ENCODE measurements around the gene MYEOV.

Gene MYEOV

DNA sequence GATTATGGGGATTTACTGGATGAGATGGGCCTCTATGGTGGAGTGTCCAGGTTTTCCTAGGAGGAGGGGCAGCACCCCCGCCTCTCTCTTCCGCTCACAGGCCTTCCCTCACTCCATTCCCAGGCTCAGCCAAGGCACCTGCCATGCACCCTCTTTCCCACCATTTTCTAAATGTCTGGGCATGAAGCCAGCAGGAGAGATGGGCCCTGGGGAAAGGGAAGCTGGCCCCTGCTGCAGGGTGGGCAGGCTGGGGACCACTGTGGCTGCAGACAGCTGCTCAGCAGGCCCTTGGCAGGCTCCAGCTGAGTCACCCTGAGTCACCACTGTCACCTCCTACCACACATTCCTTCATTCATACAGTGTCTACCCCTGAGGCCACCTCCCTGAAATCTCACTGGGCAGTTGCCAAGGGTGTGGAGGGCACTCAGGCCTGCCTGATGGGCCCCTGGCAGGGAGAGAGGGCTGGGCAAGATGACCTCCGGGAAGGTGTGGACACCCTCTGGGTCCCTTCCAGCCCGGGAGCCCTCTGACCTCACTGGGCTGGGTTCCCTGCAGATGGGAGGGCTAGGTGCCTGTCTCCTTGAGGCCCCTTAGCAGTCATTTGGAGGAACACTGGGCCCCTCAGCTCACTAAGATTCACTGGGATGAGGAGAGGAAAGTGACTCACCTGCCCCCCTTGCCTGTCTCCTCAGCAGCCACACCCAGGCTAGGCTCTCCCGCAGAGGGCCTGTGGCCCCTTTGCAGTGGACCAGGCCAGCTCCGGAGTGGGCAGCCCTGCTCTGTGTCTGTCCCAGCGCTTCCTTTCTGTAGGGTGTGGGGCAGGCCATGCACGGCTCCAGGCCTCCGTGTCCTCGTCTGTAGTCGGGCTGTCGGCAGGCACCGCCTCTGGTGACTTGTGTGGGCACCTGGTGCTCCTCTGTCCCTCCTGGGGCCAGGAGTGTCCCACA lies 7.8 kb downstream of the MYEOV start:
- Histone ChIP-seq H3K27ac (ENCODE audit: insufficient read depth, low read depth, low read length, poor library complexity, severe bottlenecking) (no peak overlapping the region), H3K9me3 (ENCODE audit: control insufficient read depth, low read length) (no peaks in the 10 kb centered on the region), H3K27me3 (ENCODE audit: control insufficient read depth, insufficient read depth, low read length, poor library complexity, severe bottlenecking) (no peaks in the 10 kb centered on the region), H3K36me3 (ENCODE audit: control insufficient read depth, insufficient read depth, low read length) (no peaks in the 10 kb centered on the region), H3K4me1 (ENCODE audit: control insufficient read depth, insufficient read depth, low read length) (peaks cover 5% of the 10 kb centered on the region), H3K4me3 (ENCODE audit: insufficient read depth, low read depth, low read length) (no peak overlapping the region)
- 92 to 94% methylated on average over 13 of the region's 13 CpGs for WGBS, 2 experiments

DNA sequence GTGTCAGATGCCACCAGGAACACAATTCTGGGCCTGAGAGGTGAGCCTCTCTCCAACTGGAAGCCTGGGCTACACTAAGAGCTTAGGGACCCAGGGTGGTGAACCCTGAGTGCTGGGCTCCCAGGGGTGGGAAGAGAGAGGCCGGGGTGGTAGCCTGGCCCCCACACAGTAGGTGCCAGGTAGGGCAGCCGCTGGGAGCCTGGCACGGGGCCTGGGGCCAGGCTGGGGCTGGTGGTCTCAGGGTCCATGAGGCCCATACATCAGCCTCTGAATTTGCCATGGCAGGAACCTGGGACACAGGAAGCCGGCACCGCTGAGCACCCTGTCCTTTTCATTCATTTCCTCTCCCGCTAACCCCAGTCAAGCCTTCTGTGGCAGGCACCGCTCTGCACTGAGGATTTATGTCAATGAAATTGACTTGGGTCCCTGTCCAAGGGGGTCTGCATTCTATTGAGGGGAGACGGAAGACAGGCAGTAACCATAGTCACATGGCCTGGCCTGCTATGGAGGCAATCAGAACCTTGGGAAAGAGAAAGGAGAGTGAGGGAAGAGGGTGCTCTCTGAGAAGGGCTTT lies 8.6 kb downstream of the MYEOV start:
- no peak overlapping the region for H3K27ac ChIP-seq (ENCODE audit: insufficient read depth, low read depth, low read length, poor library complexity, severe bottlenecking)
- no peaks in the 10 kb centered on the region for H3K27me3 ChIP-seq (ENCODE audit: control insufficient read depth, insufficient read depth, low read length, poor library complexity, severe bottlenecking)
- WGBS, 2 experiments, result 91 to 93% methylated on average over 8 of the region's 8 CpGs
- H3K9me3 ChIP-seq (ENCODE audit: control insufficient read depth, low read length), result no peaks in the 10 kb centered on the region
- no peaks in the 10 kb centered on the region for H3K36me3 ChIP-seq (ENCODE audit: control insufficient read depth, insufficient read depth, low read length)
- peaks cover 5% of the 10 kb centered on the region for H3K4me1 ChIP-seq (ENCODE audit: control insufficient read depth, insufficient read depth, low read length)
- H3K4me3 ChIP-seq (ENCODE audit: insufficient read depth, low read depth, low read length), result no peak overlapping the region

DNA sequence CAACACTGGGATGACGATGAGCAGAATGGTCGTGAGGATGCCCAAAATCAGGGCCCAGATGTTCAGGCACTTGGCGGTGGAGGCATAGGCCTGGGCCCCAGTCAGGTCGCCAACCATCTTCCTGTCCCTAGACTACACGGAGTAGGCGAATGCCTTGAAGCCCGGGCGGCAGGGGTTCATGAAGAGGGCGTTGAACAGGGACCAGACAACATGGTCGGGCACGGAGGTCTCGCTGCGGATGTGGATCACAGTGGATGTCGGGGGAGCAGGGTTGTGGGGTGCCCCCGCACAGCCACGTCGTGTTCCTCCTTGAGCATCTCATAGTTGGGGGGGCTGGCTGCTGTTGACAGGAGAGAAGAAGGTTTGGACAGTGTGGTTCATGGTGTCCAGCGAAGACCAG lies 9.5 kb downstream of the MYEOV start:
- Histone ChIP-seq H3K27me3 (ENCODE audit: control insufficient read depth, insufficient read depth, low read length, poor library complexity, severe bottlenecking) (no peaks in the 10 kb centered on the region), H3K4me1 (ENCODE audit: control insufficient read depth, insufficient read depth, low read length) (no peaks in the 10 kb centered on the region), H3K27ac (ENCODE audit: insufficient read depth, low read depth, low read length, poor library complexity, severe bottlenecking) (no peak overlapping the region), H3K9me3 (ENCODE audit: control insufficient read depth, low read length) (no peaks in the 10 kb centered on the region), H3K4me3 (ENCODE audit: insufficient read depth, low read depth, low read length) (no peak overlapping the region), H3K36me3 (ENCODE audit: control insufficient read depth, insufficient read depth, low read length) (no peaks in the 10 kb centered on the region)
- 96 to 97% methylated on average over 18 of the region's 18 CpGs for WGBS, 2 experiments

DNA sequence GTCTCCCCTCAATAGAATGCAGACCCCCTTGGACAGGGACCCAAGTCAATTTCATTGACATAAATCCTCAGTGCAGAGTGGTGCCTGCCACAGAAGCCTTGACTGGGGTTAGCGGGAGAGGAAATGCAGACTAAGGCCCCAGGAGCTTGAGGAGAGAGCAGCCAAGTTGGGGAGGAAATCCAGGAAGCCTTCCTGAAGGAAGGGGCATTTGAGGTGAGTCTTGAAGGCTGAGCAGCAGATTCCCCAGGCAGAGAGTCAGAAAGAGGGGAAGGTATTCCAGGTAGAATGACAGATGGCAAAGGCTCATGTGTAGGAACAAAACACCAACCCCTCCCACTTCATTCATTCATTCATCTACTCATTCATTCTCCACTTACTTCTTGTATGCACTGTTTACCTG lies 10.3 kb downstream of the MYEOV start:
- Histone ChIP-seq H3K27me3 (ENCODE audit: control insufficient read depth, insufficient read depth, low read length, poor library complexity, severe bottlenecking) (no peaks in the 10 kb centered on the region), H3K4me3 (ENCODE audit: insufficient read depth, low read depth, low read length) (no peak overlapping the region), H3K9me3 (ENCODE audit: control insufficient read depth, low read length) (no peaks in the 10 kb centered on the region), H3K27ac (ENCODE audit: insufficient read depth, low read depth, low read length, poor library complexity, severe bottlenecking) (no peak overlapping the region), H3K36me3 (ENCODE audit: control insufficient read depth, insufficient read depth, low read length) (no peaks in the 10 kb centered on the region), H3K4me1 (ENCODE audit: control insufficient read depth, insufficient read depth, low read length) (no peaks in the 10 kb centered on the region)
- 90 to 91% methylated on average over 1 of the region's 1 CpG for WGBS, 2 experiments

DNA sequence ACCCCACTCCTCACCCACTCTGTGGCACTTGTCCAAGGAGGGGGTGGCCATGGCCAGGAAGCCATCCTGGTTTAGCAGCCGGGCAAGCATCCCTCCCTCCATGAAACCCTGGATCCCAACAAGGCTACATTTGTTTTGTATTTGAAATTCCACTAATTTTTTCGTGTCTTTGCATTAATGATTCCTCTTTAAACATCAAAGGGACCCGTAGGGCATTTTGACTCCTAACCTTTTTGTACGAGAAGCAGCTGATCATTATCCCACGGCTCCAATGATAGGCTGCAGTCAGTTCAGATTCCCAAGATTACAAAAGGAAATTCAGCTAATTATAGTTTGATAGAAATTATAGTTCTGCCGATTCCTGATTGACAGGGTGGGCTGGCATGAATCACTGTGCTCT lies 10.7 kb downstream of the MYEOV start:
- H3K36me3 ChIP-seq (ENCODE audit: control insufficient read depth, insufficient read depth, low read length), result no peaks in the 10 kb centered on the region
- no peak overlapping the region for H3K4me3 ChIP-seq (ENCODE audit: insufficient read depth, low read depth, low read length)
- H3K27me3 ChIP-seq (ENCODE audit: control insufficient read depth, insufficient read depth, low read length, poor library complexity, severe bottlenecking), result no peaks in the 10 kb centered on the region
- no peak overlapping the region for H3K27ac ChIP-seq (ENCODE audit: insufficient read depth, low read depth, low read length, poor library complexity, severe bottlenecking)
- no peaks in the 10 kb centered on the region for H3K4me1 ChIP-seq (ENCODE audit: control insufficient read depth, insufficient read depth, low read length)
- no peaks in the 10 kb centered on the region for H3K9me3 ChIP-seq (ENCODE audit: control insufficient read depth, low read length)
- WGBS, 2 experiments, result 84 to 94% methylated on average over 6 of the region's 6 CpGs

DNA sequence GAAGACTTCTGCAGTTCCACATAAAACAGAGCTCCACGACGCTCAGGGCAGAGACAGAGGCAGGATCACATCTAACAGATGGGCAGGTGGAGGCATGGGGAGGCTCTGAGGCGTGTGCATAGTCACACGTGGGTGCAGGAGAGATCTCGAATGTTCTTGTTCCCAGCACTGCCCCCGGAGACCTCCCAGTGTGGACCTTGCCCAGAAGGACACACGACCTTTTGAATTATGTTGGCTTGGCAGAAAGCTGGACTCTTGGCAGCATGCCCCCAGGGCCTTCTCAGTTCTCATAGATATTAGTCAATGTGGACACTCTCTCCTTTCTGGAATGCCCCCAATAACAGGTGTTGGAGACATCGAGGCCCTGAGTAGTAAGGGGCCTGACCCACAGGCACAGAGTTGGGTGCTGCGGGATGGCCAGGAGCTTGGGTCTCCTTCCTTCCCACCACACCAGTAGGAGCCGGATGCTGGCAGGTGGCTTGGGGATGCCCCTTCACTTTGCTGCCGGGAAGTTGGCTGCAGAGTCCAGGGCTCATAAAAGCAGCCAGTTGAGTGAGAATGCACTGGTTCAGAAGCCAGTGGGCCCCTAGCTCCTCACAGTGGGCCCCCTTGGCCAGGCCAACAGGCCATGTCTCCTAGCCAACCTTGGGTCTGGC lies 12.1 kb downstream of the MYEOV start:
- no peak overlapping the region for H3K27ac ChIP-seq (ENCODE audit: insufficient read depth, low read depth, low read length, poor library complexity, severe bottlenecking)
- H3K4me3 ChIP-seq (ENCODE audit: insufficient read depth, low read depth, low read length), result no peak overlapping the region
- no peaks in the 10 kb centered on the region for H3K36me3 ChIP-seq (ENCODE audit: control insufficient read depth, insufficient read depth, low read length)
- WGBS, 2 experiments, result 93 to 95% methylated on average over 11 of the region's 11 CpGs
- H3K27me3 ChIP-seq (ENCODE audit: control insufficient read depth, insufficient read depth, low read length, poor library complexity, severe bottlenecking), result no peaks in the 10 kb centered on the region
- H3K4me1 ChIP-seq (ENCODE audit: control insufficient read depth, insufficient read depth, low read length), result peaks cover 5% of the 10 kb centered on the region
- no peaks in the 10 kb centered on the region for H3K9me3 ChIP-seq (ENCODE audit: control insufficient read depth, low read length)

DNA sequence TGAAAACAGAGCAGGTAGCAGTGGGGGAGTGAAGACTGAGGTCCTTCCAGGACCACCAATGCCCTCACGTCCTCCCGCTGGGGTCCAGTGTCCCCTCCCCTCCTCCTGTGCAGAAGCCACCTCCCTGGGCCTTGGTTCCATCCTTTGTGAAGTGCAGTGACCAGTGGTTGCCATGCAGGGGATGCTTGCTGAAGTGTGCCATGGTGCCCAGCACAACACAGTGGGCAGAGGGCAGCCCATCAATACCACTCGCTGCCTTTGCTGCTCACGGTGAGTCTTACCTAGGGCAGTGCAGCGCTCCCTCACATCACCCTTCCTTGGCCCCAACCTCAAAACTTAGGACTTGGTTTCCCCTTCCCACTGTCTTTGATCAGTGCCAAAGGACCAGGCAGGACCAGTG lies 12.9 kb downstream of the MYEOV start:
- H3K4me1 ChIP-seq (ENCODE audit: control insufficient read depth, insufficient read depth, low read length), result peaks cover 5% of the 10 kb centered on the region
- no peaks in the 10 kb centered on the region for H3K9me3 ChIP-seq (ENCODE audit: control insufficient read depth, low read length)
- no peak overlapping the region for H3K27ac ChIP-seq (ENCODE audit: insufficient read depth, low read depth, low read length, poor library complexity, severe bottlenecking)
- H3K36me3 ChIP-seq (ENCODE audit: control insufficient read depth, insufficient read depth, low read length), result no peaks in the 10 kb centered on the region
- no peak overlapping the region for H3K4me3 ChIP-seq (ENCODE audit: insufficient read depth, low read depth, low read length)
- WGBS, 2 experiments, result 93% methylated on average over 5 of the region's 5 CpGs
- H3K27me3 ChIP-seq (ENCODE audit: control insufficient read depth, insufficient read depth, low read length, poor library complexity, severe bottlenecking), result no peaks in the 10 kb centered on the region

DNA sequence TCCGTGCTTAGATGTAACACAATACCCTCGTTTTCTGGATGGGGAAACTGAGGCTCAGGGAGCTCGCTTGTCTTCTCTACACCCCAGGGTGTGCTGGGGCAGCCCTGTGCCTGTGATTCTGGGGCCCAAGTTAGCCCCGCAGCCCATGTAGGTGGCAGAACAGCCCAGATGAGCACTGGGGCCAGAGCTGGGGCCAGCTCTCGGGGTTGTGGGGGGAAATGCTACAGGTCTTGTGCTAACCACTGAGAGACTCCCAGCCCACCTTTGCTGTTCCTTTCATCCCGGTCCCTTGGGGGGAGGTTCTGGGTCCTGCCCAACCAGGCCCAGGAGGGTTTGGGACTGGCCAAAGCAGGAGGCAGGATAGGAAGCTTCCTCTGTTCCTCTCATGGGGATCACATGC lies 13.5 kb downstream of the MYEOV start:
- no peaks in the 10 kb centered on the region for H3K27me3 ChIP-seq (ENCODE audit: control insufficient read depth, insufficient read depth, low read length, poor library complexity, severe bottlenecking)
- 93 to 94% methylated on average over 6 of the region's 6 CpGs for WGBS, 2 experiments
- no peaks in the 10 kb centered on the region for H3K36me3 ChIP-seq (ENCODE audit: control insufficient read depth, insufficient read depth, low read length)
- peaks cover 5% of the 10 kb centered on the region for H3K4me1 ChIP-seq (ENCODE audit: control insufficient read depth, insufficient read depth, low read length)
- H3K4me3 ChIP-seq (ENCODE audit: insufficient read depth, low read depth, low read length), result no peak overlapping the region
- no peak overlapping the region for H3K27ac ChIP-seq (ENCODE audit: insufficient read depth, low read depth, low read length, poor library complexity, severe bottlenecking)
- H3K9me3 ChIP-seq (ENCODE audit: control insufficient read depth, low read length), result no peaks in the 10 kb centered on the region

DNA sequence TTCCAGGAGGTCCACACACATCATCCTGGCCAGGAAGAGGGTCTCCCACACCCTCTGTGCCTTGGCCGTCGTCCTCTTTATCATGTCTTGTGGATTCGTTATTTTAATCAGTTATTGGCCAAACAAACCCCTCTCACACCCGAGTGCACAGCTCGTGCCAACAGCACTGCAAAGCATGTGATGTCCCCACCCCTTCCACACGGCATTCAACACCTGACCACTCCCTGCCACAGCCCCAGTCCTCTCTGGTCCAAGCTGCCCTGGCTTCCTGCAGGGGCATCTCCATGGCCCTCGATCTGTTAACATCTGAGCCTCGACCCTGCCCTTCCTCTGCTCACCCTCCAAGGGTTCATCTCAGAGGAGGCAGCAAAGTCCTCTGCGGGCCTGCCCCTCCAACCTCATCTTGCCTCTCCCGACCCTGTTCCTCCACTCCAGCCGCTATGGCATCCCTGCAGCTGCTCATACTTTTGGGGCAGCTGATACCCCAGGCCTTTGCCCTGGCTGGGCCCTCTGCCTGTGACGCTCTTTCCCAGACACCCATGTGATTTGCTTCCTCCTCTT lies 14.0 kb downstream of the MYEOV start:
- H3K9me3 ChIP-seq (ENCODE audit: control insufficient read depth, low read length), result no peaks in the 10 kb centered on the region
- no peaks in the 10 kb centered on the region for H3K27me3 ChIP-seq (ENCODE audit: control insufficient read depth, insufficient read depth, low read length, poor library complexity, severe bottlenecking)
- WGBS, 2 experiments, result 87 to 88% methylated on average over 12 of the region's 12 CpGs
- H3K36me3 ChIP-seq (ENCODE audit: control insufficient read depth, insufficient read depth, low read length), result no peaks in the 10 kb centered on the region
- H3K27ac ChIP-seq (ENCODE audit: insufficient read depth, low read depth, low read length, poor library complexity, severe bottlenecking), result no peak overlapping the region
- peaks cover 5% of the 10 kb centered on the region for H3K4me1 ChIP-seq (ENCODE audit: control insufficient read depth, insufficient read depth, low read length)
- H3K4me3 ChIP-seq (ENCODE audit: insufficient read depth, low read depth, low read length), result no peak overlapping the region

DNA sequence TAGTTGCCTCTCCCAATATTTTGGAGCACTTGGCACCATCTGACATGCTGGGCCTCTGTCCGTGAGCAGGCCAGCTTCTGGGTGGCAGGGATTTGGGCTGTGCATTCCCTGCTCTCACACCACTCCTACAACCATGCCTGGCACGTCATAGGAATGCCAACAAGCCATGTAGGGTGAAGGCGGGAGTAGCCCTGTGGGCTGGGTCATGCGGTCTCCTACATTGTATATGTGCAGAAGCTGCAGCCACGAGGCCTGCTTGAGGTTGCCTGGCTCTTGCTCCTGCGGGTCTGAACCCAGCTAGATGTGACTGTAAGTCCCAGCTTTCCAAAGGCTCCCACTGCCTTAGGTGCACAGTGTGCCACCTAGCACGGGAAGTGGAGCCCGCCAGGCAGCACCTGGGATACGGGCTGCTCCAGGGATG lies 14.5 kb downstream of the MYEOV start:
- no peaks in the 10 kb centered on the region for H3K36me3 ChIP-seq (ENCODE audit: control insufficient read depth, insufficient read depth, low read length)
- H3K4me3 ChIP-seq (ENCODE audit: insufficient read depth, low read depth, low read length), result no peak overlapping the region
- H3K27ac ChIP-seq (ENCODE audit: insufficient read depth, low read depth, low read length, poor library complexity, severe bottlenecking), result no peak overlapping the region
- WGBS, 2 experiments, result 93% methylated on average over 9 of the region's 9 CpGs
- H3K9me3 ChIP-seq (ENCODE audit: control insufficient read depth, low read length), result no peaks in the 10 kb centered on the region
- no peaks in the 10 kb centered on the region for H3K27me3 ChIP-seq (ENCODE audit: control insufficient read depth, insufficient read depth, low read length, poor library complexity, severe bottlenecking)
- H3K4me1 ChIP-seq (ENCODE audit: control insufficient read depth, insufficient read depth, low read length), result peaks cover 5% of the 10 kb centered on the region

Data from ectodermal cell (in vitro differentiated cells).